Activated CD4-positive, alpha-beta T cell treated with anti-CD3 and anti-CD28 coated beads for 36 hours (primary cell): Measurements from ENCODE around the gene TWF1. TPM values are rescaled to one million over a fixed set of nuclear protein-coding genes. Genes with fewer than 3 reads are reported as not detected.

Source experiments
- ATAC-seq: fragments of 200-7000 bp; cut with Tn5 transposase; one replicate; pipeline ENCODE4 v1.10.0; 2021; ENCODE audit warnings: mild to moderate bottlenecking, moderate library complexity
- CTCF ChIA-PET: fragments of 350-600 bp; sonication (Branson Sonifier 250); formaldehyde crosslinking; loops from one replicate; lab custom pipeline; 2021; ENCODE audit warnings: antibody characterized with exemption; lab: Charles Lee
- POLR2A ChIA-PET: fragments of 350-600 bp; sonication (Branson Sonifier 250); formaldehyde crosslinking; loops from one replicate; lab custom pipeline; 2021; ENCODE audit warnings: antibody characterized with exemption, inconsistent platforms; lab: Charles Lee
- DNase-seq: peaks from one replicate; pipeline ENCODE4 v3.0.0-alpha.2; 2020
- H3K27ac Mint-ChIP-seq: one replicate; pipeline ENCODE4 v1.8.0; 2021; ENCODE audit warnings: mixed read lengths
- H3K27me3 Mint-ChIP-seq: one replicate; pipeline ENCODE4 v1.8.0; 2021; ENCODE audit warnings: mixed read lengths
- H3K36me3 Mint-ChIP-seq: one replicate; pipeline ENCODE4 v1.8.0; 2021; ENCODE audit warnings: low read depth, mixed read lengths
- H3K4me1 Mint-ChIP-seq: one replicate; pipeline ENCODE4 v1.8.0; 2021; ENCODE audit warnings: mixed read lengths
- H3K4me3 Mint-ChIP-seq: one replicate; pipeline ENCODE4 v1.8.0; 2021; ENCODE audit warnings: mild to moderate bottlenecking, moderate library complexity, mixed read lengths
- H3K9me3 Mint-ChIP-seq: one replicate; pipeline ENCODE4 v1.8.0; 2021; ENCODE audit warnings: low read depth, mixed read lengths
- intact Hi-C, 2 experiments: fragments of 100-400 bp; cut with DNase I in 1 of 2; cut with micrococcal nuclease in 1 of 2; formaldehyde crosslinking; loops; one replicate each; pipeline versions ENCODE4 v1.14.2 to v1.15.1; 2022 to 2024; cut with DNase I, micrococcal nuclease
- total RNA-seq, 2 experiments: library from RNA; stranded (reverse); gene quantifications; one replicate each; pipeline ENCODE4 v1.2.3, GENCODE V29; 2021

Gene TWF1
- total RNA-seq, 2 experiments from 2014 or later: 15.5 to 17.4 TPM

DNA sequence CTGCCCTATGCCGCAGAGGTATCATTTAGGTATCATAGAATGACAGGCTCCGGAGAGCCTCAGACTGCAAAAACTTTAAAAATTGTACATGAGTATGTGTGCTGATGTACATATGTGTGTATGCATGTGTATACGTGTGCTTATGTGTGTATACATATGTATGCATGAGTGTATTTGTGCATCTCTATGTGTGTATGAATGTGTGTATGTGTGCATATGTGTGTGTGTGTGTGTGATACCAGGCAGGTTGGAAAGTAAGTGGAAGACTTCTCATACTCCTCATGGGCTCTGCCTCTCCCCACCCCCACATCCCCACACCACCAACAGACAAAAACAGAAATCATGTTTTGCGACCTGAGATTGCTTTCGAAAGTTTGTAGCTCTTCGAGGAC lies 29.1 kb upstream of the TWF1 start:
- H3K4me3 Mint-ChIP-seq: peak overlapping the region; percentile 80
- CTCF ChIA-PET: interaction anchor here (0.6 kb wide), 1 partner anchor 537 kb away, joined by 3 read pairs; no protein-coding TSS in a partner anchor
- ATAC-seq: peak; percentile 31
- no peak for DNase-seq
- intact Hi-C loops: no loop called here
- H3K36me3 Mint-ChIP-seq: no peaks in the 10 kb centered on the region
- peak overlapping the region; percentile 83 for H3K27ac Mint-ChIP-seq
- H3K27me3 Mint-ChIP-seq: no peaks in the 10 kb centered on the region
- H3K9me3 Mint-ChIP-seq: no peaks in the 10 kb centered on the region
- H3K4me1 Mint-ChIP-seq: peaks cover 45% of the 10 kb centered on the region
- POLR2A ChIA-PET: interaction anchor here (0.8 to 1.0 kb wide), 2 partner anchors 25 to 28 kb away, joined by 3 to 4 read pairs; no protein-coding TSS in a partner anchor

DNA sequence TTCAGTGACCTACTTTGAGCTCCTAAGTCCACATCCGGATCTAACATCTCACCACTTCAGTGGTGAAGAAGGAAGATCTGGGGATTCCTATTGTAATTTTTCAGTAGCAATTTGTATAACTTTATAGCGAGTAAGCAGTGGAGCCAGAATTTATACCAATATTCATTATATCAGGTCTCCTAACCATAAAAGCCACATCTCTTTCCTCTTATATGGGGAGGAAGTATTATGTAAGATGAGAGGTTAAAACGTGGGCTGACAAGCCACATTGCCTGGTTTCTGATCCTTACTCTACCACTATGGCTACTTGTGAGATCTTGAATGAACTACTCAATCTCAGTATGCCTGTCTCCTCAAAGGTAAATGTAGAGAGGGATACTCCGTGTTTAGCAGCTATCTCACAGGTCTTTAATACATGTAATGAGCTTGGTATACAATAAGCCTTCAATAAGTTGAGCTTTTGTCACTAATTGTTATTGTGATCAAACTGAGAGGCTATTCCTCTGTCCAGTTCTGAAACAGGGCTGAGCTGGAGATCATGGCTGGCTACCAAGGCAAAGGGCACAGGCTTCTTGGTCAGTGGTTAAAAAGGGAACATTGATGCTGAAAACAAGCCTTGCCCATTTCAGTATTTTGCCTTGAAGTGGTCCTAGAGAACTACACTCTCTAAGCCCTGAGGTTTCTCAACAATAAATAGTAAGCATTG lies 26.5 kb upstream of the TWF1 start:
- ChIA-PET CTCF (interaction anchor here (0.7 to 1.8 kb wide), 4 partner anchors 9 to 26 kb away, joined by 3 to 10 read pairs (median 4); partner anchors contain the start of gene TWF1), POLR2A (no interaction called here)
- DNase-seq (peak; percentile 18), ATAC-seq (no peak)
- H3K4me3 Mint-ChIP-seq: no peak overlapping the region
- H3K4me1 Mint-ChIP-seq: peaks cover 33% of the 10 kb centered on the region
- intact Hi-C loops: no loop called here
- no peaks in the 10 kb centered on the region for H3K9me3 Mint-ChIP-seq
- H3K27me3 Mint-ChIP-seq: no peaks in the 10 kb centered on the region
- no peak overlapping the region for H3K27ac Mint-ChIP-seq
- H3K36me3 Mint-ChIP-seq: no peaks in the 10 kb centered on the region

DNA sequence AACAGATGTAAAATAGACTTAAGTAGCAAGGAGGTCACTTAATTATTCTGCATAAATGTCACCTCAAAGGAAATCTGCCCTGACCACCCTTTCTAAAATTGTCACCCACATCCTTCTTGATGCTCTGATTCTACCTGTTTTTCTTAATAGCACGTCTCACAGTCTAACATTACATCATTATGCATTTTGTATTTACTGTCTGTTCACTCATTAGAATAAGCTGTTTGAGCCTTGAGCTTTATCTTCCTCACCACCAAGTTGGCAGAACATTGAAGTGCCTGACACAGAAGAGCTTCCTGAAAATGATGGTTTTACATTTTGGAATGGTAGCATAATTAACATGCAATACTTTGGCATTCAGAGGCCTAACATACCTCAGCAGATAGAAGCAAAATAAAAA lies 21.0 kb upstream of the TWF1 start:
- no peaks in the 10 kb centered on the region for H3K27me3 Mint-ChIP-seq
- no peak overlapping the region for H3K27ac Mint-ChIP-seq
- H3K4me3 Mint-ChIP-seq: no peak overlapping the region
- ChIA-PET CTCF (no interaction called here), POLR2A (no interaction called here)
- H3K36me3 Mint-ChIP-seq: no peaks in the 10 kb centered on the region
- ATAC-seq (no peak), DNase-seq (no peak)
- intact Hi-C loops: no loop called here
- no peaks in the 10 kb centered on the region for H3K9me3 Mint-ChIP-seq
- H3K4me1 Mint-ChIP-seq: peaks cover 9% of the 10 kb centered on the region

DNA sequence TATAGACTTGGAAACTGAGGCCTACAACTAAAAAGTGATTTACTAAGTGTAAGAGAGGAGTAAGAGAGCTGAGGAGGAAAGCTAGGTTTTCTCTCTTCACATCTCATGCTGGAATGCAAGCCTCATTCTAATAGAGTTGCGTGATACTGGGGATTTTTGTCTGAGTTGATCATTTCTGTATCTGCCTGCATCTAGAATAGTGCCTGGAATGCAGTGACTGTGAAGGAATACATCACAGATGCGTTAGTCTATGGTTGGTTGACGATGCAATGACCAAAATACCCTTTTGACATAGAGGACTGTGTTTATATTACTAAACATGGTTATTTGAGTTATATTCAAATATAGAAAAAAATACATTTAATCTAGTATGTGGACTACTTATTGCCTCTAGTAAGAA lies 20.6 kb upstream of the TWF1 start:
- CTCF ChIA-PET: interaction anchor here (0.6 to 1.1 kb wide), 3 partner anchors 9 to 21 kb away, joined by 3 to 4 read pairs (median 3); partner anchors contain the start of gene TWF1
- intact Hi-C loops: no loop called here
- Mint-ChIP-seq H3K27me3 (no peaks in the 10 kb centered on the region), H3K27ac (no peak overlapping the region), H3K9me3 (no peaks in the 10 kb centered on the region), H3K4me3 (no peak overlapping the region), H3K36me3 (no peaks in the 10 kb centered on the region), H3K4me1 (peaks cover 5% of the 10 kb centered on the region)
- ATAC-seq (no peak), DNase-seq (no peak)
- POLR2A ChIA-PET: no interaction called here

DNA sequence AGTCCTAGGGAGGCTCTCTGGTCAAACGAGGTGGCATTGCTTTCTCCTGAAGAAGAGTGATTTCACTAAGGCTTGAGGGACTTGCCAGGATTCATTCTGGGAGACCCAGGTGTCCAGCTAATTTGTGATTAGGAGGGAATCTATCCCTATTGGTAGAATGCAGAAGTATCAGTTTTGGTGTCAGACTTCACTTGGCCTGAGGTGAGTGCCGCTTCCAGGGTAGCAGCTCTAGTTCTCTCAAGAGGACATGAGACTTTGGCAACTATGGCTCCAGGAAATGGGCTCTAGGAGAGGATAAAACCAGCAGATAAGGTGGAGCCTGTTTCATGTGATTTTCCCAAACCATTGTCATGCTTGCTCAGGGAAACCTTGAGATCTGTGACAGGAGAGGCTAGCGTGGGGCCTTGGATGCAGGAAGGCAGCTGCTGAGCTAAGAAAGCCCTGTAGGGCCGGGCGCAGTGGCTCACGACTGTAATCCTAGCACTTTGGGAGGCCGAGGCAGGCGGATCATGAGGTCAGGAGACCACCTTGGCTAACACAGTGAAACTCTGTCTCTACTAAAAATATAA lies 18.2 kb upstream of the TWF1 start:
- no peak overlapping the region for H3K27ac Mint-ChIP-seq

DNA sequence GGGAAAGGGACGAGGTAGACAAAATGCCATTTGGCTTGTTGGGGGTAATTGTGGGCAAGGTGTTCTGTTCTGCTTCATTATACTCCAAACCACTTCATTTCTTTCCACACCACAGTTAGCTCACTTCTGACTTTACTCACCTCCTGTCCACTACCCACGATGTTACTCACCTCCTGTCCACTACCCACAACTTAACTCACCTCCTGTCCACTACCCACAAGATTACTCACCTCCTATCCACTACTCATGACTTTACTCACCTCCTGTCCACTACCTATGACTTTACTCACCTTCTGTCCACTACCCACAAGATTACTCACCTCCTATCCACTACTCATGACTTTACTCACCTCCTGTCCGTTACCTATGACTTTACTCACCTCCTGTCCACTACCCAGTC lies 10.1 kb upstream of the TWF1 start:
- POLR2A ChIA-PET: no interaction called here

More for the DNA sequence above, 18.2 kb upstream of the TWF1 start:
- Mint-ChIP-seq H3K4me3 (no peak overlapping the region), H3K27me3 (no peaks in the 10 kb centered on the region), H3K36me3 (no peaks in the 10 kb centered on the region), H3K9me3 (no peaks in the 10 kb centered on the region), H3K4me1 (no peaks in the 10 kb centered on the region)
- intact Hi-C loops: no loop called here
- CTCF ChIA-PET: interaction anchor here (0.9 to 1.6 kb wide), 3 partner anchors 8 to 18 kb away, joined by 4 to 6 read pairs (median 5); partner anchors contain the start of gene TWF1
- no peak for ATAC-seq
- DNase-seq: no peak
- POLR2A ChIA-PET: no interaction called here

DNA sequence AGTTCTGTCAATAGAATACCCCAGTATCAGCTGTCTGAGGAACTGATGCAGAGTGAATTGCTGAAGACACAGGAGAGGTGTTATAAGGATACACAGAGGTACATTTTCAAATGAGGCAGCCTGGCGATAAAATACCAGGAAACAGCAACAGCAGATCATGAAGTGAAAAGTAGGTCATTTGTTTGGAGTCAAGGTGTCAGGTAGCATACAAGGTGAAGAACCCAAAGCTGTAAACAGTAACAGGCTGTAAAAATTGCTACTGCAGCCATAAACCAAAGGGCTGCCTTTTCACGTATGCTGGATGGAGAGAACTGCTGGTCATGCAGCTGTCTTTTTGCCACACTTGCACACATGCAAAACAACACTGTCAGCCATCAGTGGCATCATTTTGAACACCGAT lies 9.3 kb upstream of the TWF1 start:
- POLR2A ChIA-PET: no interaction called here

More for the DNA sequence above, 10.1 kb upstream of the TWF1 start:
- intact Hi-C loops: no loop called here
- Mint-ChIP-seq H3K4me1 (peaks cover 7% of the 10 kb centered on the region), H3K27me3 (peaks cover 6% of the 10 kb centered on the region), H3K9me3 (no peaks in the 10 kb centered on the region), H3K36me3 (no peaks in the 10 kb centered on the region), H3K4me3 (no peak overlapping the region), H3K27ac (no peak overlapping the region)
- ATAC-seq: peak; percentile 70
- no peak for DNase-seq
- CTCF ChIA-PET: interaction anchor here (2.1 to 3.7 kb wide), 2 partner anchors 10 to 66 kb away, joined by 8 to 12 read pairs; partner anchors contain the start of gene TWF1

DNA sequence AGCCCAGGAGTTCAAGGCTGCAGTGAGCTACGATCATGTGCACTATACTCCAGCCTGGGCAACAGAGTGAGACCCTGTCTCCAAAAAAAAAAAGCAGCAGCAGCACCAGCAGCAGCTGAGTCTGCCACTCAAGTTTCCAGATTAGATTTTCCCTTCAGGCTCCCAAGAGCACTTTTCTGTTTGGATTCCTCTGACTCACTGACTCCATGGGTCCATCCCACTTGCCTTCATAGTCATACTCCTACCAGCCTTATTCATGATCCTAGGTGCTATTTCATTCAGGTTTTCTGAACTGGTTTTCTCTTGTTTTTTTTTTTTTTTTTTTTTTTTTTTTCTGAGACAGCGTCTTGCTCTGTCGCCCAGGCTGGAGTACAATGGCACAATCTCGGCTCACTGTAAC lies 6.8 kb upstream of the TWF1 start:
- no peak overlapping the region for H3K4me3 Mint-ChIP-seq
- H3K4me1 Mint-ChIP-seq: peaks cover 9% of the 10 kb centered on the region
- ChIA-PET POLR2A (interaction anchor here (0.6 kb wide), 1 partner anchor 23 kb away, joined by 6 read pairs; the partner anchor contains the start of gene TMEM117), CTCF (interaction anchor here (0.6 kb wide), 1 partner anchor 66 kb away, joined by 4 read pairs; no protein-coding TSS in a partner anchor)
- DNase-seq: no peak
- no peaks in the 10 kb centered on the region for H3K36me3 Mint-ChIP-seq
- intact Hi-C loops: no loop called here
- peak; percentile 42 for ATAC-seq
- H3K27me3 Mint-ChIP-seq: peaks cover 5% of the 10 kb centered on the region
- no peak overlapping the region for H3K27ac Mint-ChIP-seq
- no peaks in the 10 kb centered on the region for H3K9me3 Mint-ChIP-seq

More for the DNA sequence above, 9.3 kb upstream of the TWF1 start:
- Mint-ChIP-seq H3K27ac (no peak overlapping the region), H3K4me3 (no peak overlapping the region), H3K36me3 (no peaks in the 10 kb centered on the region), H3K27me3 (peaks cover 6% of the 10 kb centered on the region), H3K4me1 (peaks cover 9% of the 10 kb centered on the region), H3K9me3 (no peaks in the 10 kb centered on the region)
- DNase-seq (no peak), ATAC-seq (no peak)
- intact Hi-C loops: no loop called here
- CTCF ChIA-PET: interaction anchor here (1.1 to 3.7 kb wide), 3 partner anchors 9 to 67 kb away, joined by 3 to 12 read pairs (median 6); partner anchors contain the start of gene TWF1

DNA sequence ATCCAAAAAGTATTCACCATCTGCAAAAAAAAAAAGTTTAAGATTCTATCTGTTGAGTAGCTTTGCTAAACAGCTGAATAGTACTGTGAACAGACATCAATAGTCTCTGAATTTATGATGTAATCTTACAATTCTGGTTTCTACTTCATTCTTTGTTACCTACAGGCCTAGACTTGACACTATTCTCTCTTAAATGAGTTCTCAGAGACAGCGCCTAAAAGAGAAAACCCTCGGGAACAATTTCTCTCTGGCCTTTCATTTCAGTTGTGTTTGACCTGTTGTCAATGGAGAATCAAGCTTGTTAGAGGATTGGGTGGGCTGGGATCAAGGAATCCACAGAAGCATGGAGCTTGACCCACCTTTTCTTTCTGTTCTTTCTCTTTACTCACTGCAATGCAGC lies 5.9 kb upstream of the TWF1 start:
- ChIA-PET CTCF (interaction anchor here (0.6 kb wide), 1 partner anchor 89 kb away, joined by 3 read pairs; no protein-coding TSS in a partner anchor), POLR2A (no interaction called here)
- intact Hi-C loops: no loop called here
- Mint-ChIP-seq H3K9me3 (no peaks in the 10 kb centered on the region), H3K27ac (no peak overlapping the region), H3K4me1 (peaks cover 15% of the 10 kb centered on the region), H3K27me3 (peaks cover 5% of the 10 kb centered on the region), H3K36me3 (no peaks in the 10 kb centered on the region), H3K4me3 (no peak overlapping the region)
- DNase-seq (no peak), ATAC-seq (no peak)

DNA sequence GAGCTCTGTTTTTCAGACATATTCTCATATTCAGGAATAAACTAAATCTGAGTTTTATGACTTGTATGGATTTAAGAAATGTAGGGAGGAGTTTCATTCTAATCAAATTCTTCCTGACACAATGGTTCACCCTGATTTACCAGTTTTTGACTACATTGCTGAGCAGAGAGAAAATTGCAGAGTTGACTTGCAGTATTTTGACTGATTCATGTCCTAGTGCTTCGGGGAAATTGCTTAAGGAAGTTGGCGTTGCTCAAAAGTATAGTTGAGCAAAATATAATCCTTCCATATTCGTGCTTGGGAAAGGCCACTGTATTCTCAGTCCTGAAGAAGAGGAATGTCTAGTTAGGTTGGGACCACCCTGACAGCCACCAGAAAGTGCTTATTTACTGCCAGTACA lies 1.3 kb upstream of the TWF1 start:
- no peaks in the 10 kb centered on the region for H3K27me3 Mint-ChIP-seq
- intact Hi-C loops: loop anchor here (2.0 to 10.0 kb wide), 4 partner anchors 29 to 1480 kb away; partner anchors contain the start of genes PPHLN1 (in 1 of the 2), TMEM117 (in 1 of the 2) and ZCRB1 (in 1 of the 2)
- DNase-seq (no peak), ATAC-seq (no peak)
- ChIA-PET CTCF (interaction anchor here (0.6 to 2.5 kb wide), 6 partner anchors 9 to 75 kb away, joined by 3 to 12 read pairs (median 8); no protein-coding TSS in a partner anchor), POLR2A (interaction anchor here (0.8 kb wide), 1 partner anchor 28 kb away, joined by 3 read pairs; the partner anchor contains the start of gene TMEM117)
- peak overlapping the region; percentile 88 for H3K4me3 Mint-ChIP-seq
- H3K36me3 Mint-ChIP-seq: peaks cover 10% of the 10 kb centered on the region
- H3K9me3 Mint-ChIP-seq: no peaks in the 10 kb centered on the region
- H3K27ac Mint-ChIP-seq: peak overlapping the region; percentile 100
- H3K4me1 Mint-ChIP-seq: peaks cover 30% of the 10 kb centered on the region

DNA sequence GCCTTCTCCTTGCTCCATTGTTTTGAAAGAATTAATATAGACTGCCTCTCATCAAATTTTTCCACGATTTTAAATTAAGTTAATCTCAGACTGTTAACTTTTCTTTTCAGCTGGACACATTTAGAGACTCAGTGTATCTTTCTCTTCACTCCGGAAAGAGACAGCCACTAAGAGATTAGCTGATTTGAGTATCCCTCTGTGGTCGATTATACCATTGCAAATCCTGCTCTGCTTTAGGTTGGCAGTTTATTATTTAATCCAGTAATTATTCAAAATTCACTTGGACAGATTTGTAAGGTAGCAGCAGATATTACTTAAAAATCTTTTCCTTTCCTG lies 588 bp upstream of the TWF1 start:
- Mint-ChIP-seq H3K4me3 (peak overlapping the region; percentile 88), H3K27me3 (no peaks in the 10 kb centered on the region), H3K9me3 (no peaks in the 10 kb centered on the region), H3K36me3 (peaks cover 15% of the 10 kb centered on the region), H3K27ac (peak overlapping the region; percentile 100), H3K4me1 (peaks cover 30% of the 10 kb centered on the region)
- POLR2A ChIA-PET: interaction anchor here (0.8 to 1.0 kb wide), 3 partner anchors 29 to 47 kb away, joined by 3 to 7 read pairs (median 3); partner anchors contain the start of genes IRAK4, PUS7L and TMEM117
- DNase-seq (no peak), ATAC-seq (no peak)
- CTCF ChIA-PET: interaction anchor here (0.6 to 2.5 kb wide), 7 partner anchors 9 to 76 kb away, joined by 3 to 12 read pairs (median 6); no protein-coding TSS in a partner anchor
- intact Hi-C loops: loop anchor here (1.0 to 10.0 kb wide), 6 partner anchors 30 to 1479 kb away; partner anchors contain the start of genes IRAK4 (in 2 of the 2), PUS7L (in 2 of the 2), TMEM117 (in 2 of the 2) and PPHLN1 (in 1 of the 2)
